Measurements from ENCODE around the gene ADCY6. TPM values are rescaled to one million over a fixed set of nuclear protein-coding genes. Genes with fewer than 3 reads are reported as not detected.
A peak's percentile ranks its signal among the peaks of the same experiment; 100 is the strongest.

Gene ADCY6
- total and polyA plus RNA-seq, 2 donors (not counting 3 experiments of a cell fraction or from before 2014, with no cell fraction given), result 37.0 to 46.2 TPM

GRCh38 chr12:48787791-48788523 is 932 bp downstream of the ADCY6 start:
- Histone ChIP-seq H3K27me3 (ENCODE audit: control insufficient read depth in 2 of 2, insufficient read depth in 2 of 2, low read length in 2 of 2) (no peaks in the 10 kb centered on the region), H3K27ac (ENCODE audit: insufficient read depth, low read depth, low read length) (no peak overlapping the region), H3K9ac (replicated peaks; ENCODE audit: extremely low read depth, insufficient read depth, low read length) (peak overlapping the region; percentile 70), H3K4me1 (ENCODE audit: control insufficient read depth, extremely low read depth, insufficient read depth, low read length) (peaks cover 10% of the 10 kb centered on the region), H3K36me3 (ENCODE audit: control insufficient read depth in 2 of 2, extremely low read depth in 1 of 2, insufficient read depth in 2 of 2, low read length in 2 of 2) (no peaks in the 10 kb centered on the region), H2AFZ (ENCODE audit: low read depth, low read length) (no peak overlapping the region), H3K4me2 (ENCODE audit: insufficient read depth, low read length) (peak overlapping the region; percentile 76), H4K20me1 (replicated peaks; ENCODE audit: control insufficient read depth, extremely low read depth, insufficient read depth, low read length) (no peaks in the 10 kb centered on the region), H3K4me3 (replicated peaks in 1 of 3; ENCODE audit: insufficient read depth in 1 of 3, low read depth in 1 of 3, low read length in 3 of 3) (peak overlapping the region; percentile 58 to 84 (median 59)), H3K9me3 (replicated peaks; ENCODE audit: control insufficient read depth, insufficient read depth, low read length) (no peaks in the 10 kb centered on the region), H3K79me2 (ENCODE audit: control insufficient read depth, insufficient read depth, low read length) (peaks cover 17% of the 10 kb centered on the region), H3K9me1 (replicated peaks; ENCODE audit: control insufficient read depth, extremely low read depth, insufficient read depth, low read length) (no peaks in the 10 kb centered on the region)
- no TSS peak for BruUV-seq (replicated peaks)
- intact Hi-C loops (cut with micrococcal nuclease) (loop anchor here (1.0 to 2.0 kb wide), 2 partner anchors 8 to 71 kb away; partner anchors contain the start of gene CCNT1), dilution Hi-C loops (cut with MboI; ENCODE audit: extremely low pct_ligation_motif_present, low sequenced_read_pairs) (no loop called here)
- CTCF ChIA-PET, result interaction anchor here (3.1 to 16.5 kb wide), 2 partner anchors 26 to 30 kb away, joined by 12 to 606 read pairs; no protein-coding TSS in a partner anchor
- no peak for DNase-seq (ENCODE audit: low read depth, low spot score)
- POLR2A ChIA-PET, result interaction anchor here (0.5 kb wide), 1 partner anchor 10 kb away, joined by 3 read pairs; no protein-coding TSS in a partner anchor
- no peak for TF ChIP-seq FOS (IDR thresholded peaks at IDR 0.05; ENCODE audit: borderline replicate concordance, insufficient read depth, low read length)
- no peak for TF ChIP-seq MYC (IDR thresholded peaks at IDR 0.05; ENCODE audit: low read depth, low read length)
- TF ChIP-seq POLR2A (IDR thresholded peaks at IDR 0.05; ENCODE audit: low read depth, low read length), result no peak
- no peak for TF ChIP-seq POLR2AphosphoS5 (IDR thresholded peaks at IDR 0.05; ENCODE audit: insufficient read depth, low read depth, low read length)
- no peak for TF ChIP-seq JUN (IDR thresholded peaks at IDR 0.05; ENCODE audit: borderline replicate concordance, insufficient read depth, insufficient read length, low read depth)
- no peak for TF ChIP-seq EZH2 (IDR thresholded peaks at IDR 0.05; ENCODE audit: borderline replicate concordance, low read depth, low read length, severe bottlenecking)
- no peak for TF ChIP-seq GATA2 (IDR thresholded peaks at IDR 0.05; ENCODE audit: insufficient read depth, insufficient read length, low read depth, low read length)
- no peak for TF ChIP-seq CTCF (IDR thresholded peaks at IDR 0.05; ENCODE audit: extremely low read depth in 1 of 2, insufficient read depth in 1 of 2, low read depth in 1 of 2, low read length in 2 of 2)
- TF ChIP-seq MAX (IDR thresholded peaks at IDR 0.05; ENCODE audit: insufficient read depth, insufficient read length), result no peak
- peak; percentile 47 for FAIRE-seq
